Measurements from ENCODE around the gene TP53I13. TPM values are rescaled to one million over a fixed set of nuclear protein-coding genes. Genes with fewer than 3 reads are reported as not detected.

The TP53I13 gene
- total and polyA plus RNA-seq, 2 of the 13 experiments (the other 11 are each of a cell fraction or from before 2014, with no cell fraction given), result 16.9 to 25.7 TPM

- TF ChIP-seq ZNF784 (CRISPR knock-in tag; IDR thresholded peaks at IDR 0.05; ENCODE audit: borderline replicate concordance) (no peak), ZNF773 (CRISPR knock-in tag; IDR thresholded peaks at IDR 0.05; ENCODE audit: borderline replicate concordance) (no peak), ZNF770 (CRISPR knock-in tag; IDR thresholded peaks at IDR 0.05) (no peak), FLYWCH1 (CRISPR knock-in tag; IDR thresholded peaks at IDR 0.05) (no peak), LBX2 (CRISPR knock-in tag; IDR thresholded peaks at IDR 0.05; ENCODE audit: borderline replicate concordance) (no peak), MED8 (CRISPR knock-in tag; IDR thresholded peaks at IDR 0.05; ENCODE audit: insufficient replicate concordance) (no peak), RFX5 (IDR thresholded peaks at IDR 0.05; ENCODE audit: low read depth, low read length) (no peak), ZBTB10 (CRISPR knock-in tag; IDR thresholded peaks at IDR 0.05; ENCODE audit: borderline replicate concordance) (peak; percentile 74; the same call in 1 of the 2 replicates), TCF7 (IDR thresholded peaks at IDR 0.05; ENCODE audit: low read depth) (no peak), ZNF432 (CRISPR knock-in tag; IDR thresholded peaks at IDR 0.05; ENCODE audit: borderline replicate concordance) (no peak), CSRNP1 (CRISPR knock-in tag; IDR thresholded peaks at IDR 0.05) (no peak), NCOR1 (IDR thresholded peaks at IDR 0.05; ENCODE audit: borderline replicate concordance, low read length) (no peak), ZNF232 (CRISPR knock-in tag; IDR thresholded peaks at IDR 0.05; ENCODE audit: borderline replicate concordance) (no peak), ZNF329 (CRISPR knock-in tag; IDR thresholded peaks at IDR 0.05; ENCODE audit: low read depth) (no peak), CERS6 (CRISPR knock-in tag; IDR thresholded peaks at IDR 0.05) (no peak), ZSCAN29 (CRISPR knock-in tag; conservative IDR thresholded peaks at IDR 0.05) (no peak), POGK (CRISPR knock-in tag; conservative IDR thresholded peaks at IDR 0.05) (peak; percentile 61; the same call in 1 of the 2 replicates)
Observed at GRCh38 chr17:29617481-29618271, 49.2 kb downstream of the TP53I13 start (continued).

All from HepG2 (cell line).